Muscle layer of duodenum (tissue), 2 donors: ENCODE results near the gene DMRTB1.
A peak's percentile ranks its signal among the peaks of the same experiment; 100 is the strongest.

ENCODE experiments used
- H3K27ac ChIP-seq: one replicate; pipeline ENCODE4 v1.7.0; 2013; ENCODE audit warnings: mild to moderate bottlenecking, low read length
- H3K27me3 ChIP-seq: one replicate; pipeline ENCODE4 v1.7.0; 2013; ENCODE audit warnings: low read depth, mild to moderate bottlenecking, control low read depth, low read length
- H3K36me3 ChIP-seq, 2 donors: one replicate each; pipeline ENCODE4 v1.7.0; 2013; ENCODE audit warnings: low read length in 2 of 2, control low read depth in 1 of 2, mild to moderate bottlenecking in 1 of 2; ENCODE audit not compliant: insufficient read depth in 2 of 2, control insufficient read depth in 1 of 2
- H3K4me1 ChIP-seq, 2 donors: one replicate each; pipeline ENCODE4 v1.7.0; 2013; ENCODE audit warnings: low read length in 2 of 2, mild to moderate bottlenecking in 2 of 2, control low read depth in 1 of 2, moderate library complexity in 1 of 2; ENCODE audit not compliant: insufficient read depth in 2 of 2, control insufficient read depth in 1 of 2
- H3K4me3 ChIP-seq, 2 donors: one replicate each; pipeline ENCODE4 v1.7.0; 2013; ENCODE audit warnings: low read length in 2 of 2, low read depth in 1 of 2, mild to moderate bottlenecking in 1 of 2
- H3K9me3 ChIP-seq, 2 donors: one replicate each; pipeline ENCODE4 v1.7.0; 2013; ENCODE audit warnings: low read length in 2 of 2, control low read depth in 1 of 2, mild to moderate bottlenecking in 1 of 2; ENCODE audit not compliant: control insufficient read depth in 1 of 2
- donor health status: healthy.

Gene DMRTB1

DNA sequence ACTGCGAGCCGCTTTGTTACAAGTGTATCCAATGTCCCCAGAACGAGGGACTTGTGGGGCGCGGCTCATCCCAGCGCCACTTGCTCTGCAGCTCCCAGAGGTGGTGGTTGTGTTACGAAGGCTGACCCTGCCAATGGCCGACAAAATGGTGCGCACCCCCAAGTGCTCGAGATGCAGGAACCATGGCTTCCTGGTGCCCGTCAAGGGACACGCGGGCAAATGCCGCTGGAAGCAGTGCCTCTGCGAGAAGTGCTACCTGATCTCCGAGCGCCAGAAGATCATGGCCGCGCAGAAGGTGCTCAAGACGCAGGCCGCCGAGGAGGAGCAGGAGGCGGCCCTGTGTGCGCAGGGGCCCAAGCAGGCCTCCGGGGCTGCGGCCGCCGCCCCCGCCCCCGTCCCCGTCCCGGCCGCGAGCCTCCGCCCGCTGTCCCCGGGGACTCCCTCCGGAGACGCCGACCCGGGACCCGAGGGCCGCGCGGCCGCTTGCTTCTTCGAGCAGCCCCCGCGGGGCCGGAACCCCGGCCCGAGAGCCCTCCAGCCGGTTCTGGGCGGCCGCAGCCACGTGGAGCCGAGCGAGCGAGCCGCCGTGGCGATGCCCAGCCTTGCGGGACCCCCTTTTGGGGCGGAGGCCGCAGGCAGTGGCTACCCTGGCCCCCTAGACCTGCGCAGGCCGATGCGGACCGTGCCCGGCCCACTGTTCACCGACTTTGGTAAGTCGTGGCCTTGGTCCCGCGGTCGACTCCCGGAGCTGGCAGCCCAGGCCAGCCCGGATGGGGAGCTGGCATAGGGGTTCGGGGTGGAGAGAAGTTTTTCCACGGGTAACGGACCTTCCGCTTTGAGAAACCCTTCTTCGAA is at the start of gene DMRTB1:
TSS of gene DMRTB1 (plus strand) at position 79 of the 855 bp plus-strand sequence. CDS start at position 134, 55 bp downstream.
- H3K4me1 ChIP-seq: no peaks in the 10 kb centered on the region
- no peaks in the 10 kb centered on the region for H3K27me3 ChIP-seq
- H3K36me3 ChIP-seq: no peaks in the 10 kb centered on the region
- no peaks in the 10 kb centered on the region for H3K9me3 ChIP-seq
- no peak within 1 kb of the TSS for H3K27ac ChIP-seq
- H3K4me3 ChIP-seq: no peak within 1 kb of the TSS

DNA sequence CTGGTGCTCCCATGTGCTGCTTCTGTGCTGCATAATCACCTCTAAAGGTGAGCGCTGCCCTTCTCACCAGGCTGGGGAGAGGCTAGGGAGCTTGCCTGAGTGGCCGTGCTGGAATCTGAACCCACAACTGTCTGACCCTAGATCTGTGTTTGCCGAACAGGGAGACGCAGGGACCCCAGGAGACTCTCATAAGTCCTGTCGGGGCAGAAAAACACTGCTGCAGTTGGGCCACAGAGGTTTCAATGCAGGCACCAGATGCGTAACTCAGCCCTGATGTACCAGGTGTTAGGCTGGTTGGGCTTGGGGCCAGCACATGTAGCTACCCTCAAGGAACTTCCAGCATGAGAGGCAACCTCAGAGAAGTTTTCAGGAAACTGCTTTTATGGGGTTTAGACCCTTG is 49.5 kb upstream of the DMRTB1 start:
- Histone ChIP-seq H3K4me1 (no peaks in the 10 kb centered on the region), H3K4me3 (no peak overlapping the region), H3K27ac (no peak overlapping the region), H3K27me3 (no peaks in the 10 kb centered on the region), H3K36me3 (no peaks in the 10 kb centered on the region), H3K9me3 (no peaks in the 10 kb centered on the region)

DNA sequence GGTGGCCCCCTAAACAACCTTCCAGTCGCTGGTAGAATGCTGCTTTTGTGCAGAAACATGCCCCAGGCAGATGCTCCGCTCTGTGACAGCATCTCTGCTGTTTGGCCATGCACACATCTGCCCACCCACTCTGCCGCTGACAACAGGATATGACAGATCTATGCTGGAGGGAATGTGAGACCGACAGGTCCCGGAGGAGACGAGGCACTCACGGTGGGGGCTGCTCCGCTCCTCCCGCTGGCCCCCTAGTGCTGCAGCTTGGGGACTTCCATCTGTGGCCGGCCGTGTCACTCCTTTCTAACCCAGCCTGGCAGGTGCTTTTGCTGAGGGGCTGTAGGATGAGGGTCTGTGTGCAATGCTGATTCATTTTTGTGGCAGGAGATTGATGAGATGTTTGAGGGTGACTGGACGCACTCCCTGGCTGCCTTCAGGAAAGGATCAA is 49.1 kb upstream of the DMRTB1 start:
- Histone ChIP-seq H3K36me3 (no peaks in the 10 kb centered on the region), H3K27ac (no peak overlapping the region), H3K27me3 (no peaks in the 10 kb centered on the region), H3K4me1 (no peaks in the 10 kb centered on the region), H3K4me3 (no peak overlapping the region), H3K9me3 (no peaks in the 10 kb centered on the region)

DNA sequence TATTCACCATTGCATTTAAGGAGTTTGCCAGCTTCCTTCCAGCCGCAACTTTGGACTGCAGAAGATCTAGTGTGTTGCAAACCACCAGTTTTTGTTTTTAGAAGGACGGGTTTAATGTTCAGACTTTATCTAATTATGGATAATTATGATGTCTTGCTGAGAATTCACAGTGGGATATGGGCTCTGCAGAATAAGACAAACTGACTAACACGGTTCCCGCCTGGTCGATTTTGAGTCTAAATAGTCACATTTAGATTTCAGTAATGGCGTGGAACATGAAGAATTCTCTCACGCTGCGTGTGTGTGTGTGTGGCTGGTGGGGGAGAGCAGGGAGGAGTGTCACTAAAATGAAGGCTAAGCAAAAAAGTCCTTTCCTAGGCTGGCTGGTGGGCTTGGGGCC is 48.5 kb upstream of the DMRTB1 start:
- H3K4me1 ChIP-seq: no peaks in the 10 kb centered on the region
- H3K36me3 ChIP-seq: no peaks in the 10 kb centered on the region
- no peak overlapping the region for H3K4me3 ChIP-seq
- H3K27ac ChIP-seq: no peak overlapping the region
- no peaks in the 10 kb centered on the region for H3K27me3 ChIP-seq
- H3K9me3 ChIP-seq: no peaks in the 10 kb centered on the region

DNA sequence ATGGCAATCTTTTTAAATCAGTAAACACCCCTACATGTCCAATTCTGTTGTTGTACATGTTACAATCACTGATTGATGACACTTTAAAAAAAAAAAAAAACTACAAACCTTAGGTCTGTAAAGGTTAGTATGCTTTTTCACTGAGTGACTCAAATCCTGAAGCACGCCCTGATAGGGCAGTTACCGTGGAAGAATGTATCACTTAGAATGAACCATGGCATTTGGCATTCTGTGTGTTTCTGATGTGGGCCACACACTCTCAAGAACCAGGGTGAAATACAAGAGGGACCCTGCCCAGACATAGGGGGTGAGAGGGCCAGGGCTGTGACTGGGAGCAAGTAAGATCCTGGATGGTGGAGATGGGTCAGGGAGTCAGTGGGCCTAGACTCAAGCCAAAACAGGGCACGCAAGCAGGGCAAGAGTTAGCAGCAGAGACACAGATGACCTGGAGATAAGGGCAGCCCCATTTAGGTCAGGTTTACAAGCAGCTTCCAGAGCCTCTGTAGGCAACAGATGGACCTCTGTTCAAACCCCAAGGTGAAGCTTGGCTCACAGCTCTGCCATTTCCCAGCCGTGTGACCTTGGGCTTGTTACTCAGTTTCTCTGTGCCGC is 47.6 kb upstream of the DMRTB1 start:
- Histone ChIP-seq H3K9me3 (no peaks in the 10 kb centered on the region), H3K4me1 (no peaks in the 10 kb centered on the region), H3K36me3 (no peaks in the 10 kb centered on the region), H3K4me3 (no peak overlapping the region), H3K27me3 (no peaks in the 10 kb centered on the region), H3K27ac (no peak overlapping the region)

DNA sequence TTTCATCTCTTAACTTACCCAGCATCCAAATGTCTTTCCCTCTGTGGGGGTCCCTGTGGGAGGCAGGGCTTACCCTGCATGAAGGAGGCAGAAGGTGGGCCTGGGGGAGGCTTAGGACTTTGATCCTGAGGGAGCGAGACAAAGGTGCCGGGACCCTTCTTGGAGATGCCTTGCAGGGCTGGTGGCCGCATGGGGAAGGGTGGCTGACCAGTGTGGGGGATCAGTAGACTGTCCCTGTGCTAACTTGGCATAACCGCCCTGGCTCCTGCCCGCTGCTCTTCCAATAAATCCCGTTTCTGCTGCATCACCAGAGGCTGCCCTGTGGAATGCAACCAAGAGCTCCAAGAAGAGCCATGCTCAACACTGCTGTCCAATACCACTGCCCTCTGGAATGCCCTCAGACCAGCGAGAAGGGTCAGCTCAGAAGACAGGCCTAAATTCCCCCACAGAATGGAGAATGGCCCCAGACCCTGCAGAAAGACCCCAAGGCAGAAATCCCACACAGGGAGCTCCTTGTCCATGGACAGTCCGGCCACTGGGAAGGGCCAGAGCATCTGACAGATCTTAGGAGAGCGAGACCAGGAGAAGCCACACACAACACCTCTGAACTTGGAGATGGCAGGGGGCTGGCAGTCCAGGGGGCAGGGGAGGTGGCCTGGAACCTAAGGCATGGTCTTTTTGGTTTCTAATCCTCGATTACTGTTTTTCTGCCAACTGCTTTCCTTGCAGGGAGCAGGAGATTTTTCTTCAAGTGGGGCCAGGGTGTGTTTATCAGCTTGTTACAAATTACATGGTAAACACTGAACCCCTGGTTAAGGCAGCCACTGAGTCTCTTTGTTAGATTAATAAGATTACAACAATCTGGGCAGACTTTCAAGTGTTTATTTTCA is 46.7 kb upstream of the DMRTB1 start:
- Histone ChIP-seq H3K27me3 (no peaks in the 10 kb centered on the region), H3K4me1 (peaks cover 0 to 5% of the 10 kb centered on the region in 2 donors), H3K36me3 (no peaks in the 10 kb centered on the region), H3K4me3 (no peak overlapping the region), H3K27ac (no peak overlapping the region), H3K9me3 (no peaks in the 10 kb centered on the region)

DNA sequence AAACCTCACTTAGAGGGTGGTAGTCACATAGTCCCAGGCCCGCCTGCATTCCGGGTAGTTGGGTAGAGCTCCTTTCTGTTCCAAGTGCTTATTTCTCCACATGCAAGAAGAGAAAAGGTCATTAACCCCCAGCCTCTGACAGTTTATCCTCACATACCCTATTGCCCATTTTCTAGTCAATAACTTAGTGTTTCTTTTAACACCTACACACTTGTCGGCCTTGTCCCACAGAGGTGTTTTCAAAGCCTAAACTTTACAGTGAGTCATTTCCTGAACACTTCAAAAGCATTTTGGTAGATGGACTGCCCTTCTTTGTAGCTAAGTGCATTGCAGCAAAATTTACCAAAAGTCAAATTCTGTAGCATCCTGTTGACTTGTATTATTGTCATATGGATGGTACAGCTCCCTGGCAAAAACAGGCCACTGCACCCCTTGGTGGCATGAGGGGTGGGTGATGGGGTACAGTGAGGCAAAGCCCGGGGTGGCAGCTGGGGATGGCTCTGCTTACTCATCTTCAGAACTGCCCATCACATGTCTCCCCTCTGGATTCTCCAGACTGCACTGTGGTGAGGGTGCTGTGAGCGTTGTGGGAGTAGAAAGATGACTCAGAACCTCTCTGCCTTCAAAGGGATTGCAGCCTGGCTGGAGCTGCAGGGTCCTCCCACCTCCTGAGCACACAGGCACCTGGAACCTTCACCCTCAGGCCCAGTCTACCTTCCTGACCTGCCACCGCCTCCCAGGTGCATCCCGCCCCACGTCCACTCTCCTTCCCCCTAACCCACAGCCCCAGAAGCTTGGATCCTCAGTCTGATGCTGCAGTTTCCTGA is 45.8 kb upstream of the DMRTB1 start:
- H3K36me3 ChIP-seq: no peaks in the 10 kb centered on the region
- H3K4me1 ChIP-seq: peaks cover 0 to 6% of the 10 kb centered on the region in 2 donors
- H3K9me3 ChIP-seq: no peaks in the 10 kb centered on the region
- peak overlapping the region; percentile 14 for H3K27ac ChIP-seq
- no peak overlapping the region for H3K4me3 ChIP-seq
- no peaks in the 10 kb centered on the region for H3K27me3 ChIP-seq

DNA sequence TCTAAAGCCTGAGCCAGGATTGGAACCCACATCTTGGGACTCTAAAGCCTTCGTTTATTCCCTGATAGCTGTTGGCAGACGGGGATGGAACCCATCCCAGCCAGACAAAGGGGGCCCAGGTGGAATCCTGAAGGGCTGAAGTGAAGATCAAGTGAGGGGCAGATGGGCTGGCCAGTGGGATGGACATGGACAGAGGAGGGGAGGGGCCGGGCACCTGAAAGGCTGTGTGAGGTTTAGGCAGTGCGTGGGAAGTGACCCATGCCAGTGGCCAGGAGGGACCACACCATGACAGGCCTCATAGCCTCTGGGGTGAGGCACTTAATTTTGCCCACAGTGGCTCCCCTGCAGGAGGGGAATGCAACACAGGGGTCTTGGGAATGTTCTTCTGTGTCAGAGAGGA is 44.6 kb upstream of the DMRTB1 start:
- Histone ChIP-seq H3K4me3 (no peak overlapping the region), H3K4me1 (peaks cover 0 to 6% of the 10 kb centered on the region in 2 donors), H3K9me3 (no peaks in the 10 kb centered on the region), H3K27me3 (no peaks in the 10 kb centered on the region), H3K27ac (no peak overlapping the region), H3K36me3 (no peaks in the 10 kb centered on the region)

DNA sequence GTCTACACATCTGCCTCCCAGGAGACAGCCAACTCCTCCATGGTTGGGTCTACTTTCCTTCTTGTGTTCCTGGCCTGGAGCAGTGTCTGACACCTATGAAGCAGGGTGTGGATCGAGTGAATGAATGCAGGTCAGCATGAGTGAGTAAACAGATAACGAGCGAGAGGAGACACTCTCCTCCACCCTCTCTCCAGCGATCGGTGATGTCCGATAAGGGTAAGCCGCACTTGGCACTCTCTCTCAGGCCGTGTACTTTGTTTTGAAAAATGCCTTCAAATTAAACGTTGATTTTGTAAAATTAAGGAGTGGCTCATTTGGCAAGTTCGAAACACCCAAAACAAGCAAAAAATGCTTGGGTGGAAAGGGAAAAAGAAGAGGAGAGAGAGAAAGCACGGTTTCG is 43.8 kb upstream of the DMRTB1 start:
- H3K27ac ChIP-seq: no peak overlapping the region
- H3K4me1 ChIP-seq: peaks cover 0 to 6% of the 10 kb centered on the region in 2 donors
- H3K4me3 ChIP-seq: no peak overlapping the region
- H3K9me3 ChIP-seq: no peaks in the 10 kb centered on the region
- H3K36me3 ChIP-seq: no peaks in the 10 kb centered on the region
- no peaks in the 10 kb centered on the region for H3K27me3 ChIP-seq

DNA sequence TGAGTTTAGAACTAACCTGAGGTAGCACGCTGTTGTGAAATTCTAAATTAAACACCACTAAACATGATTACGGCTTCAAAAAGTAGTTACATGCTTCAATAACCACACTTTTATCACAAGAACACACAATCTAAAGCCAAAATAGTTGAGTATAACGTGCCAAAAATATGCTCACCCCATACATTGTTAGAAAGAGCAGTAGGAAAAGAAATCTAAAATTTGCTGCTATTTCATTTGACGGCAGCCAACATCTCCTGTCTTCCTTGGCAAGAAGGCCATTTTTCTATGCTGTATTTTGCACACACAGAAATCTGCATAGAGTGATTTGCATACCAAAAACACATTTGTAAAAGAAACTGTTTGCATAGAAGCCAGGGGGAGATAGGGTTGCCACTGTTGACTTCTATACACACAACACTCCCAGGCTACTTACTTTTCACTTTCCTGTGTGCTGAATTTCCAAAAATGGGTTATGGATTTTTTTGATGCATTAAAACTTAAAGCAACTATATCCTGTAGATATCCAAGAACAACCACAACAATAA is 42.9 kb upstream of the DMRTB1 start:
- no peak overlapping the region for H3K4me3 ChIP-seq
- no peaks in the 10 kb centered on the region for H3K27me3 ChIP-seq
- H3K4me1 ChIP-seq: peaks cover 0 to 6% of the 10 kb centered on the region in 2 donors
- no peak overlapping the region for H3K27ac ChIP-seq
- H3K36me3 ChIP-seq: no peaks in the 10 kb centered on the region
- H3K9me3 ChIP-seq: no peaks in the 10 kb centered on the region
